Right forelimb (tissue), 1 donor: ENCODE measurements around the gene DNAJC12.
A peak's percentile ranks its signal among the peaks of the same experiment; 100 is the strongest.
"Not testable (repeated sequence)": the region's sequence is repeated elsewhere in the genome, so short reads cannot be mapped to it uniquely, and the experiment has no call there.

Experiments used
- DNase-seq: peaks from one replicate; pipeline ENCODE4 v3.0.0-alpha.2; 2018

DNAJC12 gene

DNA sequence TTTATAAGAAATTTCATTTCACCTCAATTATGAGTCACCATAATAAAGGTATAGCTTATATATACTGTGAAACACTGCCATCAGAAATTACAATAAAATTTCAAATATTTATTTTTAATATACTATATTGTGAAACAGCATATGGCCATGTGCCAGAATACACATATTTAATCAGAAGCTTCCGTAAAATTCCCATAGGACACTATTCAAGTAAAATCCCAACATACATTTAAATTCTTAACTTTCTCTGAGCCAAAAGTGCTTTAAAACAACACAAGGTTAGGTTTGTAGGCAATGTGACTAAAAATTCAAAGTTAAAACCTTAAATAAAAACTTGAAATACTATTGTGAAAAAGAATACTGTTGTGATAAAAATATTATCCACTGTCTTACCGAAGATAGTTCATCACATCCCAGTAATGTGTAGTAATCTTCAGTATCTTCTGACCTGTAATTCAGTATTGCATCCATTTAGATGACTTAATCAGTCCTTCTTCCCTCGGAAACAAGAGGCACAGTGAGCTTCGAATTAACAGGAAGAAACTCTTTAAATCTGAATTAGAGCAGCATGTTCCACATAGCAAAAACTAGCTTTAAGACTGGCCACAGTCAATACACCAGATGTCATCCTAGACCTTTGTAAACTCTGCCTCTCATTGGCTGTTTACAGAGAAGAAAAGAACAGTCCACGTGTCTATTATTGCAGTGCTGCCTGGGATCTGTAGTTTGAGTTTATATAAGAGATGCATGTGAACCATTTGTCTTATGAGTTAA is at the start of gene DNAJC12:
TSS of gene DNAJC12 (minus strand) at position 648 of the 774 bp plus-strand sequence. CDS start at position 471, 177 bp downstream.
- no peak for DNase-seq

DNA sequence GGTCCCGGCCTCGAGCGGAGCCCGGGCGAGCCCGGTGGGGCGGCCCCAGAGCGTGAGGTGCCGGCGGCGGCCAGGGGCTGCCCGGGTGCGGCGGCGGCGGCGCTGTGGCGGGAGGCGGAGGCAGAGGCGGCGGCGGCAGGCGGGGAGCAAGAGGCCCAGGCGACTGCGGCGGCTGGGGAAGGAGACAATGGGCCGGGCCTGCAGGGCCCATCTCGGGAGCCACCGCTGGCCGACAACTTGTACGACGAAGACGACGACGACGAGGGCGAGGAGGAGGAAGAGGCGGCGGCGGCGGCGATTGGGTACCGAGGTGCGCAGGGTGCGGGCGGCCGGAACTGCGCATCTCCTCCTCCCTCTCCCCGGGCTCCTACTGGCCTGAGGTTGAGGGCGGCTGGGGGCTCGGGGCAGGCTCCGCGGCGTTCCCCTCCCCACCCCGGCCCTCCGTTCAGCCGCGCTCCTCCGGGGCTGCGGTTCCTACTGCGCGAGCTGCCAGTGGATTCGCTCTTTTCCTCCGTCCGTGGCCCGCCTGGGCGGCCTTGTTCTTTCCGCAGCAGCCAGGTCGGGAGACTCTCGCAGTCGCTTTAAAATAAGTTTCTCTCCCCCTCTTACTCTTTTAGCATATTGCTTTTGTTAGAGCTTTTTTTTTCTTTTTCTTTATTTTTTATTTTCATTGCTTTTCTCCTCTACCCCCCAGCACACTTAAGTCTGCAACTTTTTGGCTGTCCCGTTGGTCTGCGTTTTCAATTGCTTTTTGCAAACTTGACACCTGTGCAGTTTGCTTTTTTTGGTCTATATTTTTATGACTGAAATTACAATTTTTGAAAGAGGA is 47.1 kb upstream of the DNAJC12 start:
- DNase-seq, result peak; percentile 88

DNA sequence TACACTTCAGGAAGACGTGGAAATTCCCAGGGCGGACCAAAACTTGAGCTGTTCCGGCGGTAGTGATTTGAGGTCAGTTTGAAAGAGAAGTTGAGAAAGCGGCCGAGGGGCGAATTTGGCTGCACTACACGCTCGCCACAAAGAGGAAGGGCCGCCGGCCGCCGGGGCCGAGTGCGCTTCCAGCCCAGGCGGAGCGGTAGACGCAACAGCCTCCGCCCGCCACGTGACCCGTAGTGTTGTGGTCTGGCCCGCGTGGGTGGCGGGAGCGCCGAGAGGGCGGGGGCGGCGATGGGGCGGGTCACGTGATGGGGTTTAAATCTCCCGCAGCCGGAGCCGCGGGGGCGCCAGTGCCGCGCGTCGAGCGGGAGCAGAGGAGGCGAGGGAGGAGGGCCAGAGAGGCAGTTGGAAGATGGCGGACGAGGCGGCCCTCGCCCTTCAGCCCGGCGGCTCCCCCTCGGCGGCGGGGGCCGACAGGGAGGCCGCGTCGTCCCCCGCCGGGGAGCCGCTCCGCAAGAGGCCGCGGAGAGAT is 46.4 kb upstream of the DNAJC12 start, which contains the start of gene SIRT1:
TSS of gene SIRT1 (plus strand) at position 344 of the 529 bp plus-strand sequence. CDS start at position 410, 66 bp downstream.
- peak; percentile 98 for DNase-seq

DNA sequence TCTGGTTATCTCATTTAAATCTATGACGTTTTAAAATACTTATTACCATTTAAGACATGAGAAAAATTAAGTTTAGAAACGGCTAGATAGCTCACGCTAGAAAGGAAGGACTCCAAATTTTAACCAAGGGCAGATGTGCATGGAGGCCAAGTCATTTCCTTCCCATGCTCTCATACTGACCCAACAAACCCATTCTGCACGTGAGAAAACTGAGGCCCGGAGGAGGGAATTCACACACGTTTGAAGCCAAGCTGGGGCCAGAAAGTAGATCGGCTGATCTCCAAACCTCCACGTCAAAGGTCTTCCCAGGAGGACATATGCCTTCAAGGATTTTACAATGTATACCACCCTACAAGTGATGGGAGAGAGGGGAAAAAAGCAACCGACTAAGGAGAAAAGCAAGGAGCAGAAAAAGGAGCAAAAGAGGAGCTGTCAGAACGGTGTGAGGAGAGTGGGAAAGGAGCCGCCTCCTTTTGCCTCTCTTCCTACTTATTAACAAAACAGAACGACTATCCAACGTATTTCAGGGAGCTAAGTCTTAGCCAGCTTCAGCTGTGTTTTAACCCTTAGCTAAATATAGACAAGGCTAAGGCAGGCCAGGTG is 45.8 kb upstream of the DNAJC12 start:
- no peak for DNase-seq

DNA sequence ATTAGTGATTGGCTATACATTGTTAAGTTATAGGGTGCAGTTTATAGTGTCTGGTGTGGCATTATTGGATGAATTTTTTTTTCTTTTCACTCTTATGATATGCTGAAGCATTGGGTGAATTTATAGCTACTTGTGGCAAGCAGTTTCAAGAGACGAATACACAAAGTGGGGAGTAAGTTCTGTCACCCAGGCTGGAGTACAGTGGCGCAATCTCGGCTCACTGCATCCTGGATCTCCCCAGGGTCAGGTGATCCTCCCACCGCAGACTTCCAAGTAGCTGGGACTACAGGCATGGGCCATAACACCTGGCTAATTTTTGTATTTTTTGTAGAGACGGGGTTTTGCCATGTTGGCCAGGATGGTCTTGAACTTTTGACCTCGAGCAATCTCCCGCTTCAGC is 40.1 kb upstream of the DNAJC12 start:
- no peak for DNase-seq

DNA sequence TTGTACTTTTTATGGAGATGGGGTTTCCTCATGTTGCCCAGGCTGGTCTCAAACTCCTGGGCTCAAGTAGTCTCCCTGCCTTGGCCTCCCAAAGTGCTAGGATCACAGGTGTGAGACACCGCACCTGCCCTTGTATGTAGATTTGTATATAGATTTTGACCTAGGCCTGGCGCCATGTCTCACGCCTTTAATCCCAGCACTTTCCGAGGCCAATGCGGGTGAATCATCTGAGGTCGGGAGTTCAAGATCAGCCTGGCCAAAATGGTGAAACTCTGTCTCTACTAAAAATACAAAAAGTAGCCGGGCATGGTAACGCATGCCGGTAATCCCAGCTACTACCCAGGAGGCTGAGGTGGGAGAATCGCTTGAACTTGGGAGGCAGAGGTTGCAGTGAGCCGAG is 39.4 kb upstream of the DNAJC12 start:
- DNase-seq, result not testable (repeated sequence)

DNA sequence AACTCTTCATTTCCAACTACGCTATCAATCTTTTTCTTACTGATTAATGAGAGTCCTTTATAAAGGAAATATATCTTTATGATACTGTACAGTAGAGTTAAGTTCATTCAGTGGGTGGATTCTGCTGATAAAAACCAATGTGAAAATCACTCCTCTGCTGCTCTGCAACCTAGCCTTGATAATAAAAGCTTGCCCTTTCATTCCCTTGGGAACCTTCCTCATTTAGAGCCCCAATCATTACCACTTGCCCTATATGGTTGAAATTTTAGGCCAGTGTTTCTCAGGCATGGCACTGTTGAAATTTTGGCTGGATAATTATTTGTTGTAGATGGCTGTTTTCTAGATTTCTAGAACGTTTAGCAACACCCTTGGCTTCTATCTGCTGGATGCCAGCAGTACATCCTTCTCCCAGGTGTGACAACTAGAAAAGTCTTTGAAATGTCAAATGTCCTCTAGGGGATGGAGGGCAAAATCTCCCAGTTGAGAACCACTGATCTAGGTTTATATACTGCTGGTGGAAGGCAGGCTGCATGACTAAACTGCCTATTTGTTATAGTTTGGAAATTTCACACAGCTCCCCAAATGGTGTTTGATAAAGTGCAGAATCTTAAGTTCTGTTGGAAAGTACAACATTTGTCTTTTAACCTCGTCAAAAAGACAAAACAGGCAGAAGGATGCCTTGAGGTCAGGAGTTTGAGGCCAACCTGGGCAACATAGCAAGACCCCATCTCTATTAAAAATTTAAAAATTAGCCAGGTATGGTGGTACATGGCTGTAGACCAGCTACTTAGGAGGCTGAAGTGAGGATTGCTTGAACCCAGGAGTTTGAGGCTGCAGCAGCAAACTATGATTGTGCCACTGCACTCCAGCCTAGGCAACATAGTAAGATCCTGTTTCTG is 37.6 kb upstream of the DNAJC12 start:
- no peak for DNase-seq

DNA sequence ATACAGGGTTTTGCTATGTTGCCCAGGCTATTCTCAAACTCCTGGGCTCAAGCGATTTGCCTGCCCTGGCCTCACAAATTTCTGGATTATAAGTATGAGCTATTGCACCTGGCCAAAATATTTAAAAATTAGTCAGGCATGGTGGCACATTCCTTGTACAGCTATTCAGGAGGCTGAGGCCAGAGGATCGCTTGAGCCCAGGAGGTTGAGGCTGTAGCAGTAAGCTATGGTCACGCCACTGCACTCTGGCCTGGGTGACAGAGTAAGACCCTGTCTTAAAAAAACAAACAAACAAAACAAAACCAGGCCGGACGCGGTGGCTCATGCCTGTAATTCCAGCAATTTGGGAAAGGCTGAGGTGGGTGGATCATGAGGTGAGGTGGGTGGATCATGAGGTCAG is 32.0 kb upstream of the DNAJC12 start:
- no peak for DNase-seq

DNA sequence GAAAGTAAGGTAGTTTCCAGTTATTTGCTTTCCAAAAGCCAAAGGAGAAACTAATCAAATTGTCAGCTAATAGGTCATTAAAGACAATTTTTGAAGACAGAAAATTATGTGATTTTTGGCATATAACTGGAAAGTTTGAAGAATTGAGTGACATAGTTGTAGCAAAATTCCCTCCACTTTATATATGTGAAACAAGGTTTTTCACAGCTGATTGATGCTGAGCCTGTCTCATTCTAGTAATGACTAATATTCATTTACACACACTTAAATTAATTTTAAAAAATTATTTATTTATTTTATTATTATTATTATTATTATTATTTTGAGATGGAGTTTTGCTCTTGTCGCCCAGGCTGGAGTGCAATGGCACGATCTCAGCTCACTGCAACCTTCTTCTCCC is 30.1 kb upstream of the DNAJC12 start:
- no peak for DNase-seq

DNA sequence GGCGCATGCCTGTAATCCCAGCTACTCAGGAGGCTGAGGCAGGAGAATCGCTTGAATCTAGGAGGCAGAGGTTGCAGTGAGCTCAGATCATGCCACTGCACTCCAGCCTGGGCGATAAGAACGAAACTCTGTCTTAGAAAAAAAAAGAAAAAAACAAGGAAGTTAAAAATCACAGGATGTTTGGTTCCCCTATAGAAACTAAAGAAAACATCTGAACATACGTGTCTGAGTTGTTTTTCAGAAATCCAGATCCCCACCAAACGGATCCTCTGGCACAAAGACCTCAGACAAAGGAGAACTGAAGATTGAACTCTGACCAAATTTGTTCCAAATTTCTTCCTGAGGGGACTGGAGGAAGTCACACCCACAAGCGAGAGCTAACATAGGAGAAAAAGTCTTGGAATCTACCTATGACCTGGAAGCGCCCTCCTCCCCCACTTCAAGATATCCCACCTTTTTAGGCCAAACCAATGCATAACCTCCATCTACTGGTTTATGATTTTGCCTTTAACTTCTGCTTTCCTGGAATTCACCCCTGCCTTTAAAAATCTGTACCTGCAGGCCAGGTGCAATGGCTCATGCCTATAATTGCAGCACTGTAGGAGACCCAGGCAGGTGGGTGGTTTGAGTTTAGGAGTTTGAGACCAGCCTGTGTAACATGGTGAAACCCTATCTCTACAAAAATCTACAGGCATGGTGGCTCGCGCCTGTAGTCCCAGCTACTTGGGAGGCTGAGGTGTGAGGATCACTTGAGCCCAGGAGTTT is 26.8 kb upstream of the DNAJC12 start:
- no peak for DNase-seq

DNA sequence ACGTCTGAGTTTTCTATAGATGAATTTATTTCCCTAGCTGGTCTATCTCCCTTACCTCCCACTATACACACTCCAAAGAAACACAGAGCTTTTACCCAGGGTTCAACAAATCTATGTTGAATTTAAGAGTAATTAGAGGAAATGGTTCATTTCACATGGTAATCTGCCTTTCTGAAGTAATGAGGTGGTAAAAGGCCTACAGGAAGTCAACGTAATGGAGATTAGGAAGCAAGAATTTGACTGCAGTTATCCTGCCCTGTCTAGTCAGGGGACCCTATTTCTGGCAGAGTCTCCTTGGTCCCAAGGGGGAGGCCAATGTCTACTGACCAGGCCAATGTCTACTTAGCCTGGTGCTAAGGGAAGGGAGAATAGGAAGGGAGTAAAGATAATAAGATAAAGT is 25.1 kb upstream of the DNAJC12 start:
- DNase-seq, result no peak

DNA sequence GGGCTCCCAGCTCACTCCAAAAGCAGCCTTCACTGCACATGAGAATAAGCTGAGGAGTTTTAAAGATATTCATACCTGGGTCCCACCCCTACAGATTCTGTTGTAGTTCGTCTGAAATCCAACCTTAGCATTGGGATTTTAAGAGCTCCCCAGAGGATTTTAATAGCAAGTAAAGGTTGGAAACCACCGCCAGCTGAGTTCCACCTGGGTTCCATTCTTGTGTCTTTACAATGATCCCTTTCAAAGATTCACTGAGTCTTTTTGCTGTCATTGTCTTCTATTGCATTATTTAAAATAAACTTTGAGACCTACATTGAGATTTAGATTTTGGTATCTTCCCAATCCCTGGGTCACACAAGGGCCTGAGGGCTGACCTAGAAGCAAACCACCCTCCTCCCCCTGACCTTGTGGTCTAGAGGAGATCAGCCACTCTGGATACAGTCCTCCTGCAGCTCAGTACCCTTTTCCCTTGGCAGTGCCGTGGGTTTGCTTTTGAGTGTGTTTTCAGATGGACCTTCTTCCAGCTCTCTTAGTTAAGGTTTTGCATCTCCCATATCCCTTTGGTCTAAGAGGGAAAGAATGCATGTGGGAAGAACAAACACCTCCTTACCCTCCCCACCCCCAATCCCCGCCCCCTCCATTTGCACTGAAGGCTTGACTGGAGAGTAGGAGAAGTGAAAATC is 23.9 kb upstream of the DNAJC12 start:
- DNase-seq, result no peak

DNA sequence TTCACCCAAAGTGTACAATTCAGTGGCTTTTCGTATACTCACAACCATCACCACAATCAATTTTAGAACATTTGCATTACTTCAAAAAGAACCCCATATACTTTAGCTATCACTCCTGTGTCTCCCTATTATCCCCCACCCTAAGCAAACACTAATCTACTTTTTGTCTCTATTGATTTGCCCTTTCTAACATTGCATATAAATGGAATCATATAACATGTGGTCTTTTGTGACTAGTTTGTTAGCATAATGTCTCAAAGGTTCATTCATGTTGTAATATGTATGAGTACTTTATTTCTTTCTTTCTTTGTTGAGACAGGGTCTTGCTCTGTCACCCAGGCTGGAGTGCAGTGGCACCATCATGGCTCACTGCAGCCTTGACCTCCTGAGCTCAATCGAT is 21.0 kb upstream of the DNAJC12 start:
- no peak for DNase-seq

DNA sequence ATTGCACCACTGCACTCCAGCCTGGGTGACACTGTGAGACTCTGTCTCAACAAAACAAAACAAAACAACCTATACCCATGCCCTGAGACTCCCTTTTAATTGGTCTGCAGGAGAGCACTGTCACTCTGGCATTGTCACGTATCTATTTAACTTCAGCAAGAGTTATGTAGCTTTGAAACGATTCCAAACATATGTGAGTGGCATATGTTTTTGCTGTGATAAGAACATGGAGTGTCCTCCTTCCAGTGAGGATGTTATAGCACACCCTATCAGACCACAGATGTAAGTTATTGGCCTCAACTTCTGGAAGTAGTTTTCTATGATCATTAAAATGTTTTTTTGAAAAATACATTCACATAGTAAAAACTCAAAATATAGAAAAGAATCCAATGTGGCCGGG is 15.5 kb upstream of the DNAJC12 start:
- no peak for DNase-seq

DNA sequence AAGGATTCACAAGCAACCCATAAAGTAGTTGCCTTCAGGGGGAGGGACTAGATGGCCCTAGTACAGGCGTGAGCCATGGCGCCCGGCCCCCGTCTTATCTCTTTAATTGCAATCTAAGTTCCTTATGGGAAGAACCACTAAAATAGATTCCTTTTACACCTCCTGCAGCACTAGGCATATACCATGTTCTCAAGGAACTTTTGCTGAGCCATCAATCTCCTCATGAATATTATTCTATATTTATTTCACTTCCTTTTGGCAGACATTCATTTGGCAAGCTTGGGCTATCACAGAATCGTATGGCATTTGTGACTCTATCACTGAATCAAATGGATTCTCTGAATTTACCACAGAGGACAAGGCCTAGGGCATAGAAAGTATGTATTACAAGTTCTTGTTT is 14.8 kb upstream of the DNAJC12 start:
- no peak for DNase-seq

DNA sequence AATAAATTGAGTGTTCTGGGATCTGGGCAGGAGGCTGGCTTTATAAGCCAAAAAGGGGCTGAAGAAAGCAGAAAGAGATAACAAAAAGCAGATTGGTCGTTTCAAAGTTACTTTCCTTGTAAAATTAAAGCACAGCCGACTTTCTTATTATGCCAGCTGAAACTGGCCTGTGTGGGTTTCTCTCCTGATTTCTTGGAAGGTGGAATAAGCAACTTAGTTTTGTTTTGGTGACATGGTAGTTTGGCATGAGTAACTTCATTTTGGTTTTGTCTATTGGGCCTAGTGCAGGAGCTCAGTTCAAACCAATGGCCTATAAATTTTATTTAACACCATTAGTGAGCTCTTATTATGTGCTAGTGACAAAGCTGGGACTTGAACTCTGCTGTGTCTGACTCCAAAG is 13.2 kb upstream of the DNAJC12 start:
- no peak for DNase-seq

DNA sequence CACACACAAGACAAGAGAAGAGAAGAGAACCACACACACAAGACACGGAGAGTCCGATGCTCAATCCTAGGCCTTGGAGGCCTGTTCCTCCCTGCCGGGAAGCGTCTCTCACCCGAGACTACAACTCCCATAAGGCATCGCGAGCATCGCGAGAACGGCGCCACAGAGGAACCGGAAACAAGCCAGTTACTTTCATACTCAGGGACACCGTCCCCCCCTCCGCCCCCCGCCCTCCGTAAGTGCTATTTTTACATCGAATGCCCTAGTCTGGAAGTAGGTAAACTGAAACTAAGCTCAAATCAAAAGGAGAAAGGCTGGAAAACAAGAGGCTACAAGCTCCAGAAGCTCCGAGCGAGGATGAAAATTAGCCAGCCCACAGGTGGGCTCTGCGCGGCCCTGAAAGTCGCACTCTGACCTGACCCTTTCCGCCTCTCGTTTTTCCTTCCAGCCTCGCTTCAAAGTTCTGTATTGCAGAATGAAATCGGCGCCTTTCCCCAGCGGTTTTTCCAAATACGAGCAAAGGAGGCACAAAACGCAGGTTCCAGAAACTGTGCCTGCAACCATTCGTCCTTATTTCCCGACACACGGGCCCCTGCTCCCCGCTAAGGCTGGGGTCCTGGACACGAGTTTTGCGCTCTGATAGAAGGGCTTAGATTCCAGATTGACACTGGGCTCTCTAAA is 11.5 kb upstream of the DNAJC12 start:
- DNase-seq, result peak; percentile 96

DNA sequence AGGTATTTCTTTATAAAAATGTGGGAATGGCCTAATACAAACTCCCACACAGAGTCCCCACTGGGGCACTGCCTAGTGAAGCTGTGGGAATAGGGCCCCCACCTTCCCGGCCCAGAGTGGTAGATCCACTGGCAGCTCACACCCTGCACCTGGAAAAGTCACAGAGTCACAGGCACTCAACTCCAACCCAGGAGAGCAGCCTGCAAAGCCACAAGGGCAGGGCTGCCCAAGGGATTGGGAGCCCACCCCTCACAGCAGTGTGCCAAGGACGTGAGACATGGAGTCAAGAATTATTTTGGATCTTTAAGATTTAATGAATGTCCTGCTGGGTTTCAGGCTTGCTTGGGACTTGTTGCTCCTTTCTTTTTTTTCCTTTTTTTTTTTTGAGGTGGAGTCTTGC is 5.3 kb upstream of the DNAJC12 start:
- no peak for DNase-seq

DNA sequence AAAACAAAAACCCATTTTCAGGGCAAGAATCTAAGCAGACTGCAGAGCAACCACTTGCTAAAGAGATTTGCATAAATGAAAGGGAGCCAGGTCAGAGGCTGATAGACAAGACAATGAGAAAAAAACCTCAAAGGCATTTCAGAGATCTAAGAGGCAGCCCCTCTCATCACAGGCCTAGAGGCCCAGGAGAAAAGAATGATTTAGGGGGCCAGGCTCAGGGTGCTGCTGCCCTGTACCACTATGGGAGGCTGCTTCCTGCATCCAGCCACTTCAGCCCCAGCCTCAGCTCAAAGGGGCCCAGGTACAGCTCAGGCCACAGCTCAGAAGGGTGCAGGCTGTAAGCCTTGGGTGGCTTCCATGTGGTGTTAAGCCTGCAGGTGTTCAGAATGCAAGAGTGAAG is 3.7 kb upstream of the DNAJC12 start:
- DNase-seq, result no peak

DNA sequence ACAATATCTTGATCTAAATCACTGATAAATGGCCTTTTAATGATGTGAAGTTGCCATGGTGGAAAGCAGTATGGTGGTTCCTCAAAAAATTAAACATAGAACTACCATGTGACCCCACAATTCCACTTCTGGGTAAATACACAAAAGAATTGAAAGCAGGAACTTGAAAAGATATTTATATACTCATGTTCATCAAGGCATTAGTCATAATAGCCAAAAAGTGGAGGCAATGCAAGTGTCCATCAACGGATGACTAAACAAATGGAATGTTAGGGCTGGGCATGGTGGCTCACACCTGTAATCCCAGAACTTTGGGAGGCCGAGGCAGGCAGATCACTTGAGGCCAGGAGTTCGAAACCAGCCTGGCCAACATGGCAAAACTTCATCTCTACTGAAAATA is 2.0 kb upstream of the DNAJC12 start:
- no peak for DNase-seq
